ENCODE measurements around the gene TEX29. TPM values are rescaled to one million over a fixed set of nuclear protein-coding genes. Genes with fewer than 3 reads are reported as not detected.

TEX29 gene
- total RNA-seq, 1 donor from 2014 or later: 0.81 TPM

DNA sequence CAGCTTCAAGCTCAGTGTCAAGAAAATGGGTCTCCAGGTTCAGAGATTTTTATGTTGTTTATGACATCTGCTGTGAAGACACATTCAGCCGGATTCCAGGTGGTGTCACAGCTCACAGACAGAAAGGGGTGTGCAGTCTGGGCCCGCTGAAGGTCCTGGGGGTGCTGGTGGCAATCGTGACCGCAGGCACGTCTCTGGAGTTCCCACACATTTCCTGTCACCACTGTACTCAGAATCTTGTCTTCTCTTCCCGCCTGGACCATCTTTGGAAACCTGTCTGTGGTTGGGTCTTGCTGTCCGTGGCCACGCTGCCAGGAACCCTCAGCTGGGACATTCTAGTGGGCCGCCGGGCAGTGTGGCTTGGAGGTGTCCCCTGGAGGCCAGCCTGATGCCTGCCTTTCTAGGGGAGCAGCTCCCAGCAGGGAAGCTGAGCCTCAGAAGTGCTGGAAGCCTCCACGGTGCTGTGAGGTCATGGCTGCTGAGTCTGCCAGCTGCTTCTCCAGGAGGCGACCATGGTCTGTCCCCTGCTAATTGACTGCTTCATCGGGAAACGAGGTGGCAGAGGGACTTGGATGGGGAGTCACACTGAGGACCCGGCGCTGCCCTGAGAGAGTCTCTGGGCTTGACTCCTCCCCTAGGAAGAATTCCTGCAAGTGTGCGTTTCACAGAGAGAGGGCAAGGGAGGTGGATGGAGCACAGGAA is 3.7 kb downstream of the TEX29 start:
- TF ChIP-seq, protein P1, sequence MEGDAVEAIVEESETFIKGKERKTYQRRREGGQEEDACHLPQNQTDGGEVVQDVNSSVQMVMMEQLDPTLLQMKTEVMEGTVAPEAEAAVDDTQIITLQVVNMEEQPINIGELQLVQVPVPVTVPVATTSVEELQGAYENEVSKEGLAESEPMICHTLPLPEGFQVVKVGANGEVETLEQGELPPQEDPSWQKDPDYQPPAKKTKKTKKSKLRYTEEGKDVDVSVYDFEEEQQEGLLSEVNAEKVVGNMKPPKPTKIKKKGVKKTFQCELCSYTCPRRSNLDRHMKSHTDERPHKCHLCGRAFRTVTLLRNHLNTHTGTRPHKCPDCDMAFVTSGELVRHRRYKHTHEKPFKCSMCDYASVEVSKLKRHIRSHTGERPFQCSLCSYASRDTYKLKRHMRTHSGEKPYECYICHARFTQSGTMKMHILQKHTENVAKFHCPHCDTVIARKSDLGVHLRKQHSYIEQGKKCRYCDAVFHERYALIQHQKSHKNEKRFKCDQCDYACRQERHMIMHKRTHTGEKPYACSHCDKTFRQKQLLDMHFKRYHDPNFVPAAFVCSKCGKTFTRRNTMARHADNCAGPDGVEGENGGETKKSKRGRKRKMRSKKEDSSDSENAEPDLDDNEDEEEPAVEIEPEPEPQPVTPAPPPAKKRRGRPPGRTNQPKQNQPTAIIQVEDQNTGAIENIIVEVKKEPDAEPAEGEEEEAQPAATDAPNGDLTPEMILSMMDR (IDR thresholded peaks at IDR 0.05): no peak
- intact Hi-C loops (cut with DNase I): no loop called here
- no peak overlapping the region for H3K27ac ChIP-seq
- H3K27me3 ChIP-seq: no peaks in the 10 kb centered on the region
- DNase-seq (no peak), ATAC-seq (no peak)
- H3K9me3 ChIP-seq: no peaks in the 10 kb centered on the region
- H3K36me3 ChIP-seq: no peaks in the 10 kb centered on the region
- no peaks in the 10 kb centered on the region for H3K4me1 ChIP-seq
- H3K4me3 ChIP-seq: no peak overlapping the region

DNA sequence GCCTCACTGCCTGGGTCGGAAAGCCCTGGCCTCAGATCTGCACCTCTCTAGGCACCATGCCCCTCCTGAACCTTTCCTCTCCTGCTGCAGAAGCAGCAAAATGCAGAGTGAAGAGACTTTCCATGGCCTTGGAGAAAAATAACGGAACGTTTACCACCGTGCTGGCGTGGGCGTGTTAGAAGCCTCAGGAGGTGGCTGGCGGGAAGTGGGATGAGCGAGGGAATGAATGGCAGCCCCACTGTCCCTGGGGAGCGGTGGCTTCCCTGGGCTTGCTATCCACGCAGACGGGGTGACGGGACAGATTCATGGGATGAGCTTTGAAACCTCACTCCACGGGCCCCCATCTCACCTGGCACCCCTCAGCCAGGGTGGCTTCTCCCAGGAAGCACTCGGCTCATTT is 4.3 kb downstream of the TEX29 start:
- Histone ChIP-seq H3K4me3 (no peak overlapping the region), H3K4me1 (no peaks in the 10 kb centered on the region), H3K9me3 (no peaks in the 10 kb centered on the region), H3K36me3 (no peaks in the 10 kb centered on the region), H3K27me3 (no peaks in the 10 kb centered on the region), H3K27ac (no peak overlapping the region)
- TF ChIP-seq, protein P1 (IDR thresholded peaks at IDR 0.05): no peak
- intact Hi-C loops (cut with DNase I): no loop called here
- DNase-seq (no peak), ATAC-seq (no peak)

DNA sequence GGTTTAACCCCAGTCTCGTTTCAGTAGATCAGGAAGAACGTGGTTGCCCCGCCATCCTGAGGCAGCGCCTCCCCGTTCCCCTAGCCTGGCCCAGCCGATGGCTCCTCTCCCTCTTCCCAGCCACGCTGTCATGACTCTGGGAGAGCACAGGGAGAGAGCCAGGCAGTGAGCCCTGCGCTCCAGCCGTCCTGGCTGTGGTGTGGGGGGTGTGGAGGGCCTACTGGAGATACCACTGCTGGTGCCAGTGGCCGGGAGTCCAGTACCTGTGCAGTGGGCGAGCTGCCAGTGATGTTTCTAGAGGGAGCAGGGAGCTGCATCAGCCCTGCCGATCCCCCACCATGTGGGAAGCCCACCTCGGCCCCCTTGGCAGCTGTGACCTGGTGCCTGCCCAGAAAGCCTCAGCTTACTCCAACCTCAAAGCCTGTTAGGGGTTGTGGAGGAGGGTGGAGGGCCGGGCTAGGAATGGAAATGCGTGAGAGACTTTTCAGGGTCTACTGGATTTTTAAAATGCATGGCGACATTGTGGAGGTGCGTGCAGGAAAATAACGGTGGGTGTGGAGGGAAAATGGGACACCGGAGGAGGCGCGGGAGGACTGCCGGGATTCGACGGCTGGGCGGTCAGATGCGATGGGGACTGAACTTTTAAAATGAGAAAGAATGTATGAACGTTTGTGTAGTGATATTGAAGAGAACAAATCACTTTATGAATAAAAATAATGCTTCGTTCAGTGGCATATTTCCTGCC is 4.9 kb downstream of the TEX29 start:
- Histone ChIP-seq H3K4me1 (no peaks in the 10 kb centered on the region), H3K36me3 (no peaks in the 10 kb centered on the region), H3K27ac (no peak overlapping the region), H3K4me3 (no peak overlapping the region), H3K27me3 (no peaks in the 10 kb centered on the region), H3K9me3 (no peaks in the 10 kb centered on the region)
- intact Hi-C loops (cut with DNase I): no loop called here
- TF ChIP-seq, protein P1 (IDR thresholded peaks at IDR 0.05): no peak
- DNase-seq (no peak), ATAC-seq (no peak)

DNA sequence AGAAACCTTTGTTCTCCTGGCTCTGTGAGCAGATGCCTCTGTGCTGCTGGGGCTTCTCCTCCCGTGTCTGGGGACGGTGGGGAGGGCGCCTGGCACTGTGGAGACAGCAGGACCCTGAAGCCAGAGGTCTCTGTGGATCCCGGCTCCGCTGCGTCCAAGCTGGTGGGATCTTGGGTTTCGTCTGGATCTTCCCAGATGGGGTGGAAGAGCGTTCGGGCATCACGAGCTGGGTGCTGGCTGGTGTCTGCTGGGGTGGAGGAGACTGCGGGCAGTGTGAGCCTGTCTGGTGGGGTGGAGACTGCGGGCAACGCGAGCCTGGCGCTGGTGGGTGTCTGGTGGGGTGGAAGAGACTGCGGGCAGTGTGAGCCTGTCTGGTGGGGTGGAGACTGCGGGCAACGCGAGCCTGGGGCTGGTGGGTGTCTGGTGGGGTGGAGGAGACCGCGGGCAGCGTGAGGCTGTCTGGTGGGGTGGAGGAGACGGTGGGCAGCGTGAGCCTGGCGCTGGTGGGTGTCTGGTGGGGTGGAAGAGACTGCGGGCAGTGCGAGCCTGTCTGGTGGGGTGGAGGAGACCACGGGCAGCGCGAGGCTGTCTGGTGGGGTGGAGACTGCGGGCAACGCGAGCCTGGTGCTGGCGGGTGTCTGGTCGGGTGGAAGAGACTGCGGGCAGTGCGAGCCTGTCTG is 5.6 kb downstream of the TEX29 start:
- Histone ChIP-seq H3K36me3 (no peaks in the 10 kb centered on the region), H3K4me1 (no peaks in the 10 kb centered on the region), H3K4me3 (no peak overlapping the region), H3K27ac (no peak overlapping the region), H3K27me3 (no peaks in the 10 kb centered on the region), H3K9me3 (no peaks in the 10 kb centered on the region)
- DNase-seq (no peak), ATAC-seq (no peak)
- TF ChIP-seq, protein P1 (IDR thresholded peaks at IDR 0.05): no peak
- intact Hi-C loops (cut with DNase I): no loop called here

DNA sequence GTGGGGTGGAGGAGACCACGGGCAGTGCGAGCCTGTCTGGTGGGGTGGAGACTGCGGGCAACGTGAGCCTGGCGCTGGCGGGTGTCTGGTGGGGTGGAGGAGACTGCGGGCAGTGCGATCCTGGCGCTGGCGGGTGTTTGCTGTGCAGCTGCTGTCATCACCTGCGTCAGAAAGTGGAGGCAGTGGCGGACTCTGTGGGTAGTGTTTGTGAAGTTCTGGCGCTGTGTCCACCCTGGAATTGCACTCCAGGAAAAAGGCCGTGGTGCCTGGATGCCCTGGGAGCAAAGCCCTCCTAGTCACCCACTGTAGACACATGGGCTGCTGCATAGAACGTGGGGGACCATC is 6.2 kb downstream of the TEX29 start:
- no peak for ATAC-seq
- intact Hi-C loops (cut with DNase I): no loop called here
- Histone ChIP-seq H3K36me3 (no peaks in the 10 kb centered on the region), H3K27ac (no peak overlapping the region), H3K4me3 (no peak overlapping the region), H3K4me1 (no peaks in the 10 kb centered on the region), H3K27me3 (no peaks in the 10 kb centered on the region), H3K9me3 (no peaks in the 10 kb centered on the region)
- TF ChIP-seq, protein P1 (IDR thresholded peaks at IDR 0.05): no peak
- DNase-seq: no peak

Measured in upper lobe of right lung (tissue), 1 donor.